DND-41 (cell line): ENCODE results near the gene TMEM117.

Source experiments
- EZH2 ChIP-seq: IDR thresholded peaks from 3 replicates; pipeline ENCODE4 v1.6.1; 2012; ENCODE audit warnings: borderline replicate concordance, low read depth, mild to moderate bottlenecking, moderate library complexity, low read length, inconsistent platforms; ENCODE audit not compliant: severe bottlenecking
- TF ChIP-seq, protein P1 (sequence below): IDR thresholded peaks from 2 replicates; pipeline ENCODE4 v1.5.1; 2012; ENCODE audit warnings: borderline replicate concordance, low read length, moderate library complexity, mild to moderate bottlenecking; ENCODE audit not compliant: poor library complexity, severe bottlenecking; ENCODE audit errors: extremely low read depth

DNA sequence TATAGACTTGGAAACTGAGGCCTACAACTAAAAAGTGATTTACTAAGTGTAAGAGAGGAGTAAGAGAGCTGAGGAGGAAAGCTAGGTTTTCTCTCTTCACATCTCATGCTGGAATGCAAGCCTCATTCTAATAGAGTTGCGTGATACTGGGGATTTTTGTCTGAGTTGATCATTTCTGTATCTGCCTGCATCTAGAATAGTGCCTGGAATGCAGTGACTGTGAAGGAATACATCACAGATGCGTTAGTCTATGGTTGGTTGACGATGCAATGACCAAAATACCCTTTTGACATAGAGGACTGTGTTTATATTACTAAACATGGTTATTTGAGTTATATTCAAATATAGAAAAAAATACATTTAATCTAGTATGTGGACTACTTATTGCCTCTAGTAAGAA is 9.2 kb upstream of the TMEM117 start:
- TF ChIP-seq, protein P1, sequence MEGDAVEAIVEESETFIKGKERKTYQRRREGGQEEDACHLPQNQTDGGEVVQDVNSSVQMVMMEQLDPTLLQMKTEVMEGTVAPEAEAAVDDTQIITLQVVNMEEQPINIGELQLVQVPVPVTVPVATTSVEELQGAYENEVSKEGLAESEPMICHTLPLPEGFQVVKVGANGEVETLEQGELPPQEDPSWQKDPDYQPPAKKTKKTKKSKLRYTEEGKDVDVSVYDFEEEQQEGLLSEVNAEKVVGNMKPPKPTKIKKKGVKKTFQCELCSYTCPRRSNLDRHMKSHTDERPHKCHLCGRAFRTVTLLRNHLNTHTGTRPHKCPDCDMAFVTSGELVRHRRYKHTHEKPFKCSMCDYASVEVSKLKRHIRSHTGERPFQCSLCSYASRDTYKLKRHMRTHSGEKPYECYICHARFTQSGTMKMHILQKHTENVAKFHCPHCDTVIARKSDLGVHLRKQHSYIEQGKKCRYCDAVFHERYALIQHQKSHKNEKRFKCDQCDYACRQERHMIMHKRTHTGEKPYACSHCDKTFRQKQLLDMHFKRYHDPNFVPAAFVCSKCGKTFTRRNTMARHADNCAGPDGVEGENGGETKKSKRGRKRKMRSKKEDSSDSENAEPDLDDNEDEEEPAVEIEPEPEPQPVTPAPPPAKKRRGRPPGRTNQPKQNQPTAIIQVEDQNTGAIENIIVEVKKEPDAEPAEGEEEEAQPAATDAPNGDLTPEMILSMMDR = no peak
- no peak for TF ChIP-seq EZH2
